22Rv1 (cell line): Measurements from ENCODE around the gene KCNJ18.
"Not testable (repeated sequence)": the region's sequence is repeated elsewhere in the genome, so short reads cannot be mapped to it uniquely, and the experiment has no call there.

Experiments used
- CTCF ChIP-seq: fragments of 450-650 bp; IDR thresholded peaks from 2 replicates; pipeline ENCODE4 v1.5.1; 2017; ENCODE audit warnings: mild to moderate bottlenecking
- ZFX ChIP-seq: fragments of 450-650 bp; IDR thresholded peaks from 2 replicates; pipeline ENCODE4 v1.6.1; 2017; ENCODE audit warnings: antibody characterized with exemption, borderline replicate concordance

DNA sequence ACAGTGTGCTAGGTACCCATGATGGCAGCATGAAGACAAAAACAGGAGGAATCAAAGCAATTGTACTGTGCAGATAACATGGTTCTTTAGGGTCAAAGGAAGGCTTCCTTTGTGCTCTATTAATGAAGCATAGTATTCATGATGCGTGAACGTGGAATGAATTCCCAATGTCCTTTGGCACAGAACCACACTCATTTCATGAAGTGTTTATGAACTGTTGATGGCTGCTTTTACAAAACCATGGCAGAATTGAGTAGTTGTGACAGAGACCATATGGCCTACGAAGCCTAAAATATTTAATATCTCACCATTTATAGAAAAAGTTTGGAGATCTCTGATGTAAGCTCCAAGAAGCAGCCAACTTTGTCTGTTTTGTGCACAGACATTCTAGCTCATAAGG is 22.4 kb downstream of the KCNJ18 start:
- TF ChIP-seq CTCF, ZFX: not testable (repeated sequence)
